Measurements from ENCODE around the gene PCGF6. TPM values are rescaled to one million over a fixed set of nuclear protein-coding genes. Genes with fewer than 3 reads are reported as not detected.
A peak's percentile ranks its signal among the peaks of the same experiment; 100 is the strongest.
"Not testable (repeated sequence)": the region's sequence is repeated elsewhere in the genome, so short reads cannot be mapped to it uniquely, and the experiment has no call there.

PCGF6 gene
- total RNA-seq, 1 donor from 2014 or later, result 11.1 TPM

GRCh38 chr10:103394180-103394579, 43.2 kb upstream of the PCGF6 start:
- Histone ChIP-seq H3K27me3 (ENCODE audit: control insufficient read depth, insufficient read depth, low read length) (no peaks in the 10 kb centered on the region), H3K36me3 (ENCODE audit: control insufficient read depth, insufficient read depth, low read length) (peaks cover 10% of the 10 kb centered on the region), H3K4me3 (ENCODE audit: low read depth, low read length) (no peak overlapping the region)
- DNase-seq (ENCODE audit: low read depth), result no peak
- no peak for TF ChIP-seq CTCF (IDR thresholded peaks at IDR 0.05; ENCODE audit: insufficient read depth, low read length, severe bottlenecking)
- FAIRE-seq, result no peak

GRCh38 chr10:103382769-103383168, 31.8 kb upstream of the PCGF6 start:
- H3K36me3 ChIP-seq (ENCODE audit: control insufficient read depth, insufficient read depth, low read length), result no peaks in the 10 kb centered on the region
- DNase-seq (ENCODE audit: low read depth) (no peak), FAIRE-seq (no peak)
- TF ChIP-seq CTCF (IDR thresholded peaks at IDR 0.05; ENCODE audit: insufficient read depth, low read length, severe bottlenecking), result no peak
- no peaks in the 10 kb centered on the region for H3K27me3 ChIP-seq (ENCODE audit: control insufficient read depth, insufficient read depth, low read length)
- H3K4me3 ChIP-seq (ENCODE audit: low read depth, low read length), result no peak overlapping the region

GRCh38 chr10:103374263-103374662, 23.3 kb upstream of the PCGF6 start:
- FAIRE-seq, result no peak
- no peak for DNase-seq (ENCODE audit: low read depth)
- Histone ChIP-seq H3K4me3 (ENCODE audit: low read depth, low read length) (no peak overlapping the region), H3K36me3 (ENCODE audit: control insufficient read depth, insufficient read depth, low read length) (no peaks in the 10 kb centered on the region), H3K27me3 (ENCODE audit: control insufficient read depth, insufficient read depth, low read length) (no peaks in the 10 kb centered on the region)
- TF ChIP-seq CTCF (IDR thresholded peaks at IDR 0.05; ENCODE audit: insufficient read depth, low read length, severe bottlenecking), result no peak

GRCh38 chr10:103373544-103373943, 22.6 kb upstream of the PCGF6 start:
- H3K4me3 ChIP-seq (ENCODE audit: low read depth, low read length), result no peak overlapping the region
- no peak for DNase-seq (ENCODE audit: low read depth)
- peak; percentile 77 for FAIRE-seq
- no peaks in the 10 kb centered on the region for H3K36me3 ChIP-seq (ENCODE audit: control insufficient read depth, insufficient read depth, low read length)
- no peaks in the 10 kb centered on the region for H3K27me3 ChIP-seq (ENCODE audit: control insufficient read depth, insufficient read depth, low read length)
- no peak for TF ChIP-seq CTCF (IDR thresholded peaks at IDR 0.05; ENCODE audit: insufficient read depth, low read length, severe bottlenecking)

- Histone ChIP-seq H3K4me3 (ENCODE audit: low read depth, low read length) (peak within 1 kb of the TSS; percentile 68), H3K27me3 (ENCODE audit: control insufficient read depth, insufficient read depth, low read length) (no peaks in the 10 kb centered on the region), H3K36me3 (ENCODE audit: control insufficient read depth, insufficient read depth, low read length) (no peaks in the 10 kb centered on the region)
- FAIRE-seq (no peak), DNase-seq (ENCODE audit: low read depth) (peak; percentile 89)
- TF ChIP-seq CTCF (IDR thresholded peaks at IDR 0.05; ENCODE audit: insufficient read depth, low read length, severe bottlenecking), result no peak
These were observed 17.0 kb upstream of the PCGF6 start, which contains the start of gene TAF5 for GRCh38 chr10:103367782-103368518. Gene TAF5, plus strand, starts transcription at chr10:103367976. Its CDS starts 14 bp downstream, at chr10:103367990.

- TF ChIP-seq CTCF (IDR thresholded peaks at IDR 0.05; ENCODE audit: insufficient read depth, low read length, severe bottlenecking), result no peak
These were observed 16.4 kb upstream of the PCGF6 start for GRCh38 chr10:103367379-103367781.

GRCh38 chr10:103360791-103361190, 9.9 kb upstream of the PCGF6 start:
- not testable (repeated sequence) for H3K4me3 ChIP-seq (ENCODE audit: low read depth, low read length); FAIRE-seq; H3K27me3 ChIP-seq (ENCODE audit: control insufficient read depth, insufficient read depth, low read length); H3K36me3 ChIP-seq (ENCODE audit: control insufficient read depth, insufficient read depth, low read length)
- DNase-seq (ENCODE audit: low read depth), result peak; percentile 64

More at GRCh38 chr10:103367379-103367781, 16.4 kb upstream of the PCGF6 start:
- no peak for FAIRE-seq
- H3K4me3 ChIP-seq (ENCODE audit: low read depth, low read length), result peak overlapping the region; percentile 68
- DNase-seq (ENCODE audit: low read depth), result no peak
- no peaks in the 10 kb centered on the region for H3K36me3 ChIP-seq (ENCODE audit: control insufficient read depth, insufficient read depth, low read length)
- H3K27me3 ChIP-seq (ENCODE audit: control insufficient read depth, insufficient read depth, low read length), result no peaks in the 10 kb centered on the region

GRCh38 chr10:103359493-103359892, 8.6 kb upstream of the PCGF6 start:
- not testable (repeated sequence) for DNase-seq (ENCODE audit: low read depth); H3K4me3 ChIP-seq (ENCODE audit: low read depth, low read length); FAIRE-seq; H3K36me3 ChIP-seq (ENCODE audit: control insufficient read depth, insufficient read depth, low read length); H3K27me3 ChIP-seq (ENCODE audit: control insufficient read depth, insufficient read depth, low read length)
